HEK293 (cell line): ENCODE data around the gene ENO2.
A peak's percentile ranks its signal among the peaks of the same experiment; 100 is the strongest.

Experiments used
- CTCF ChIA-PET: fragments of 350-600 bp; formaldehyde crosslinking; extraction: SDS; loops from one replicate; lab custom pipeline; 2021; ENCODE audit warnings: antibody characterized with exemption; lab: Yijun Ruan, JAX
- POLR2A ChIA-PET: fragments of 300-600 bp; formaldehyde crosslinking; extraction: SDS; loops from one replicate; lab custom pipeline; 2020; ENCODE audit warnings: antibody characterized with exemption, inconsistent platforms; lab: Yijun Ruan, JAX
- H3K27ac ChIP-seq: fragments of 200-500 bp; sonication (Bioruptor generic); 2 replicates; pipeline ENCODE4 v1.5.1; 2014; ENCODE audit warnings: low read depth, low read length, control low read depth, inconsistent platforms; ENCODE audit errors: extremely low read depth
- H3K36me3 ChIP-seq, 2 experiments: fragments of 200-500 bp in 1 of 2; sonication (Bioruptor generic) in 1 of 2; 1 replicate in 1 of 2; 2 replicates in 1 of 2; pipeline ENCODE4 v1.5.1; 2014 to 2017; ENCODE audit warnings: inconsistent platforms in 2 of 2, low read length in 2 of 2; ENCODE audit not compliant: control insufficient read depth in 2 of 2, insufficient read depth in 1 of 2
- H3K4me1 ChIP-seq: fragments of 200-500 bp; sonication (Bioruptor generic); 2 replicates; pipeline ENCODE4 v1.5.1; 2014; ENCODE audit warnings: mild to moderate bottlenecking, low read length, inconsistent platforms; ENCODE audit not compliant: control insufficient read depth, insufficient read depth
- H3K4me3 ChIP-seq: 2 replicates; pipeline ENCODE4 v1.5.1; 2011; ENCODE audit warnings: low read depth, mild to moderate bottlenecking, control low read depth, low read length, moderate library complexity
- H3K9me3 ChIP-seq: fragments of 200-500 bp; sonication (Bioruptor generic); 2 replicates; pipeline ENCODE4 v1.5.1; 2014; ENCODE audit warnings: low read depth, low read length, inconsistent platforms; ENCODE audit not compliant: control insufficient read depth, insufficient read depth
- GLIS1 ChIP-seq: fragments of 450-650 bp; formaldehyde crosslinking; IDR thresholded peaks from 2 replicates; pipeline ENCODE4 v1.5.1; 2016; ENCODE audit warnings: missing biosample characterization, missing genetic modification characterization
- KLF1 ChIP-seq: fragments of 450-650 bp; formaldehyde crosslinking; IDR thresholded peaks from 2 replicates; pipeline ENCODE4 v1.5.1; 2016; ENCODE audit warnings: missing biosample characterization, missing genetic modification characterization
- KLF10 ChIP-seq: fragments of 450-650 bp; IDR thresholded peaks from 2 replicates; pipeline ENCODE4 v1.5.1; 2018; ENCODE audit warnings: missing biosample characterization, mild to moderate bottlenecking, missing genetic modification characterization
- KLF9 ChIP-seq: fragments of 450-650 bp; formaldehyde crosslinking; IDR thresholded peaks from 2 replicates; pipeline ENCODE4 v1.5.1; 2016; ENCODE audit warnings: missing biosample characterization, missing genetic modification characterization, low read depth
- PRDM1 ChIP-seq: fragments of 450-650 bp; formaldehyde crosslinking; IDR thresholded peaks from 2 replicates; pipeline ENCODE4; 2016; ENCODE audit warnings: missing biosample characterization, missing genetic modification characterization
- RBAK ChIP-seq: fragments of 450-650 bp; formaldehyde crosslinking; IDR thresholded peaks from 2 replicates; pipeline ENCODE4 v1.5.1; 2016; ENCODE audit warnings: missing biosample characterization, missing genetic modification characterization
- ZBTB17 ChIP-seq: fragments of 450-650 bp; formaldehyde crosslinking; IDR thresholded peaks from 2 replicates; pipeline ENCODE4 v1.5.1; 2016; ENCODE audit warnings: missing biosample characterization, missing genetic modification characterization
- ZBTB8A ChIP-seq: fragments of 450-650 bp; formaldehyde crosslinking; IDR thresholded peaks from 2 replicates; pipeline ENCODE4 v1.5.1; 2016; ENCODE audit warnings: missing biosample characterization, missing genetic modification characterization
- ZIC2 ChIP-seq: fragments of 450-650 bp; formaldehyde crosslinking; IDR thresholded peaks from 2 replicates; pipeline ENCODE4 v1.5.1; 2016; ENCODE audit warnings: missing biosample characterization, missing genetic modification characterization
- ZNF146 ChIP-seq: fragments of 450-650 bp; formaldehyde crosslinking; IDR thresholded peaks from 2 replicates; pipeline ENCODE4 v1.5.1; 2016; ENCODE audit warnings: missing biosample characterization, missing genetic modification characterization
- ZNF16 ChIP-seq: fragments of 450-650 bp; formaldehyde crosslinking; IDR thresholded peaks from 2 replicates; pipeline ENCODE4 v1.5.1; 2016; ENCODE audit warnings: low read depth, missing biosample characterization, missing genetic modification characterization
- ZNF426 ChIP-seq: fragments of 450-650 bp; formaldehyde crosslinking; IDR thresholded peaks from 2 replicates; pipeline ENCODE4 v1.5.1; 2017; ENCODE audit warnings: missing biosample characterization, missing genetic modification characterization, mild to moderate bottlenecking, inconsistent platforms, moderate library complexity
- ZNF529 ChIP-seq: fragments of 450-650 bp; formaldehyde crosslinking; IDR thresholded peaks from 2 replicates; pipeline ENCODE4 v1.5.1; 2017; ENCODE audit warnings: missing genetic modification characterization, missing biosample characterization; ENCODE audit not compliant: insufficient replicate concordance
- ZNF600 ChIP-seq: fragments of 450-650 bp; formaldehyde crosslinking; IDR thresholded peaks from 2 replicates; pipeline ENCODE4 v1.5.1; 2016; ENCODE audit warnings: missing biosample characterization, missing genetic modification characterization
- ZNF626 ChIP-seq: fragments of 450-650 bp; sonication (Bioruptor Pico); formaldehyde crosslinking; IDR thresholded peaks from 2 replicates; pipeline ENCODE4 v1.5.1; 2018; ENCODE audit warnings: missing biosample characterization, missing genetic modification characterization, inconsistent platforms
- ZNF664 ChIP-seq: fragments of 450-650 bp; formaldehyde crosslinking; IDR thresholded peaks from 2 replicates; pipeline ENCODE4 v1.5.1; 2016; ENCODE audit warnings: missing biosample characterization, missing genetic modification characterization
- ZNF768 ChIP-seq: fragments of 450-650 bp; formaldehyde crosslinking; IDR thresholded peaks from 2 replicates; pipeline ENCODE4 v1.5.1; 2018; ENCODE audit warnings: missing biosample characterization, mild to moderate bottlenecking, missing genetic modification characterization
- ZSCAN16 ChIP-seq: fragments of 450-650 bp; formaldehyde crosslinking; IDR thresholded peaks from 2 replicates; pipeline ENCODE4 v1.5.1; 2016; ENCODE audit warnings: missing biosample characterization, missing genetic modification characterization
- TF ChIP-seq, protein P1 (sequence below): fragments of 450-650 bp; formaldehyde crosslinking; IDR thresholded peaks from 2 replicates; pipeline ENCODE4 v1.5.1; 2016; ENCODE audit warnings: missing biosample characterization, missing genetic modification characterization
- TF ChIP-seq, protein P2 (sequence below): fragments of 450-650 bp; formaldehyde crosslinking; IDR thresholded peaks from 2 replicates; pipeline ENCODE4 v1.5.1; 2017; ENCODE audit warnings: missing biosample characterization, missing genetic modification characterization
- TF ChIP-seq, protein P3 (sequence below): fragments of 450-650 bp; formaldehyde crosslinking; IDR thresholded peaks from 2 replicates; pipeline ENCODE4 v1.5.1; 2016; ENCODE audit warnings: missing biosample characterization, missing genetic modification characterization
- TF ChIP-seq, protein P4 (sequence below): fragments of 450-650 bp; formaldehyde crosslinking; IDR thresholded peaks from 2 replicates; pipeline ENCODE4 v1.5.1; 2017; ENCODE audit warnings: missing biosample characterization, missing genetic modification characterization
- TF ChIP-seq, protein P5 (sequence below): fragments of 450-650 bp; formaldehyde crosslinking; IDR thresholded peaks from 2 replicates; pipeline ENCODE4 v1.5.1; 2016; ENCODE audit warnings: missing biosample characterization, missing genetic modification characterization

The ENO2 gene

DNA sequence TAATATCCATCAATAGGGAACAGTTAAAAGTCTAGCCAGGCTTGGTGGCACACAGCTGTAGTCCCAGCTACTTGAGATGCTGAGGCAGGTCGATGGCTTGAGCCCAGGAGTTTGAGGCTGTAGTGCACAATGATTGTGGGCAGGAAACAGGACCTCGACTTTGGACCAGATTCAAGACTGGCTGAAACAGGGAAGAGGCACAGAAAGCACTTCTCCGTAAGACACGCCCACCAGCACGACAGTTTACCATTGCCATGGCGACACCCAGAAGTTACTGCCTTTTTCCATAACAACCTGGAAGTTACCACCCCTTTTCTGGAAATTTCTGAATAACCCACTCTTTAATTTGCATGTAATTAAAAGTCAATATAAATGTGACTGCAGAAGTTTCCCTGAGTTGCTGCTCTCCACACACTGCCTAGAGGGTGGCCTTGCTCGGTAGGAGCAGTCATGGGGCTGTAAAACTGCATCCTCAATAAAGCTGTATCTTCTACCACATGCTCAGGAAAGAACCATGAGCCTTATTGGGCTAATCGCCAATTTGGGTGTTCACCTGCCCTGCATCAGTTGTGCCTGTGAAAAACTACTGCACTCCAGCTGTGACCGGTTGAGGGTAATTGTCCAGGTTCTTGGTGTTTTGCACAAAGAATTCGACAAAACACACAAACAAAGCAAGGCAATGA lies 14.4 kb upstream of the ENO2 start:
- H3K27ac ChIP-seq: no peak overlapping the region
- peaks cover 13% of the 10 kb centered on the region; the same call in 1 of the 2 replicates for H3K4me1 ChIP-seq
- no peaks in the 10 kb centered on the region for H3K9me3 ChIP-seq
- no peaks in the 10 kb centered on the region for H3K36me3 ChIP-seq
- TF ChIP-seq KLF9 (tag by site-specific recombination): peak; percentile 74
- TF ChIP-seq, protein P1, sequence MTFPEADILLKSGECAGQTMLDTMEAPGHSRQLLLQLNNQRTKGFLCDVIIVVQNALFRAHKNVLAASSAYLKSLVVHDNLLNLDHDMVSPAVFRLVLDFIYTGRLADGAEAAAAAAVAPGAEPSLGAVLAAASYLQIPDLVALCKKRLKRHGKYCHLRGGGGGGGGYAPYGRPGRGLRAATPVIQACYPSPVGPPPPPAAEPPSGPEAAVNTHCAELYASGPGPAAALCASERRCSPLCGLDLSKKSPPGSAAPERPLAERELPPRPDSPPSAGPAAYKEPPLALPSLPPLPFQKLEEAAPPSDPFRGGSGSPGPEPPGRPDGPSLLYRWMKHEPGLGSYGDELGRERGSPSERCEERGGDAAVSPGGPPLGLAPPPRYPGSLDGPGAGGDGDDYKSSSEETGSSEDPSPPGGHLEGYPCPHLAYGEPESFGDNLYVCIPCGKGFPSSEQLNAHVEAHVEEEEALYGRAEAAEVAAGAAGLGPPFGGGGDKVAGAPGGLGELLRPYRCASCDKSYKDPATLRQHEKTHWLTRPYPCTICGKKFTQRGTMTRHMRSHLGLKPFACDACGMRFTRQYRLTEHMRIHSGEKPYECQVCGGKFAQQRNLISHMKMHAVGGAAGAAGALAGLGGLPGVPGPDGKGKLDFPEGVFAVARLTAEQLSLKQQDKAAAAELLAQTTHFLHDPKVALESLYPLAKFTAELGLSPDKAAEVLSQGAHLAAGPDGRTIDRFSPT (tag by site-specific recombination): no peak
- TF ChIP-seq, protein P2, sequence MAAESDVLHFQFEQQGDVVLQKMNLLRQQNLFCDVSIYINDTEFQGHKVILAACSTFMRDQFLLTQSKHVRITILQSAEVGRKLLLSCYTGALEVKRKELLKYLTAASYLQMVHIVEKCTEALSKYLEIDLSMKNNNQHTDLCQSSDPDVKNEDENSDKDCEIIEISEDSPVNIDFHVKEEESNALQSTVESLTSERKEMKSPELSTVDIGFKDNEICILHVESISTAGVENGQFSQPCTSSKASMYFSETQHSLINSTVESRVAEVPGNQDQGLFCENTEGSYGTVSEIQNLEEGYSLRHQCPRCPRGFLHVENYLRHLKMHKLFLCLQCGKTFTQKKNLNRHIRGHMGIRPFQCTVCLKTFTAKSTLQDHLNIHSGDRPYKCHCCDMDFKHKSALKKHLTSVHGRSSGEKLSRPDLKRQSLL: peak; percentile 47
- TF ChIP-seq, protein P3, sequence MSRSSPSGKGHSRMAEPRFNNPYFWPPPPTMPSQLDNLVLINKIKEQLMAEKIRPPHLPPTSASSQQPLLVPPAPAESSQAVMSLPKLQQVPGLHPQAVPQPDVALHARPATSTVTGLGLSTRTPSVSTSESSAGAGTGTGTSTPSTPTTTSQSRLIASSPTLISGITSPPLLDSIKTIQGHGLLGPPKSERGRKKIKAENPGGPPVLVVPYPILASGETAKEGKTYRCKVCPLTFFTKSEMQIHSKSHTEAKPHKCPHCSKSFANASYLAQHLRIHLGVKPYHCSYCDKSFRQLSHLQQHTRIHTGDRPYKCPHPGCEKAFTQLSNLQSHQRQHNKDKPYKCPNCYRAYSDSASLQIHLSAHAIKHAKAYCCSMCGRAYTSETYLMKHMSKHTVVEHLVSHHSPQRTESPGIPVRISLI: 0 out of 2 replicates have a peak, but pooled peaks have one; percentile 45
- TF ChIP-seq, protein P4, sequence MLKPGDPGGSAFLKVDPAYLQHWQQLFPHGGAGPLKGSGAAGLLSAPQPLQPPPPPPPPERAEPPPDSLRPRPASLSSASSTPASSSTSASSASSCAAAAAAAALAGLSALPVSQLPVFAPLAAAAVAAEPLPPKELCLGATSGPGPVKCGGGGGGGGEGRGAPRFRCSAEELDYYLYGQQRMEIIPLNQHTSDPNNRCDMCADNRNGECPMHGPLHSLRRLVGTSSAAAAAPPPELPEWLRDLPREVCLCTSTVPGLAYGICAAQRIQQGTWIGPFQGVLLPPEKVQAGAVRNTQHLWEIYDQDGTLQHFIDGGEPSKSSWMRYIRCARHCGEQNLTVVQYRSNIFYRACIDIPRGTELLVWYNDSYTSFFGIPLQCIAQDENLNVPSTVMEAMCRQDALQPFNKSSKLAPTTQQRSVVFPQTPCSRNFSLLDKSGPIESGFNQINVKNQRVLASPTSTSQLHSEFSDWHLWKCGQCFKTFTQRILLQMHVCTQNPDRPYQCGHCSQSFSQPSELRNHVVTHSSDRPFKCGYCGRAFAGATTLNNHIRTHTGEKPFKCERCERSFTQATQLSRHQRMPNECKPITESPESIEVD (tag by site-specific recombination): peak; percentile 35; the same call in 1 of the 2 replicates
- TF ChIP-seq ZIC2 (tag by site-specific recombination): peak; percentile 22; the same call in 1 of the 2 replicates
- peak; percentile 58 for TF ChIP-seq ZBTB17 (tag by site-specific recombination)
- 0 out of 2 replicates have a peak, but pooled peaks have one; percentile 24 for TF ChIP-seq ZBTB8A
- TF ChIP-seq KLF10 (tag by site-specific recombination): no peak; the same call in 1 of the 2 replicates
- TF ChIP-seq, protein P5, sequence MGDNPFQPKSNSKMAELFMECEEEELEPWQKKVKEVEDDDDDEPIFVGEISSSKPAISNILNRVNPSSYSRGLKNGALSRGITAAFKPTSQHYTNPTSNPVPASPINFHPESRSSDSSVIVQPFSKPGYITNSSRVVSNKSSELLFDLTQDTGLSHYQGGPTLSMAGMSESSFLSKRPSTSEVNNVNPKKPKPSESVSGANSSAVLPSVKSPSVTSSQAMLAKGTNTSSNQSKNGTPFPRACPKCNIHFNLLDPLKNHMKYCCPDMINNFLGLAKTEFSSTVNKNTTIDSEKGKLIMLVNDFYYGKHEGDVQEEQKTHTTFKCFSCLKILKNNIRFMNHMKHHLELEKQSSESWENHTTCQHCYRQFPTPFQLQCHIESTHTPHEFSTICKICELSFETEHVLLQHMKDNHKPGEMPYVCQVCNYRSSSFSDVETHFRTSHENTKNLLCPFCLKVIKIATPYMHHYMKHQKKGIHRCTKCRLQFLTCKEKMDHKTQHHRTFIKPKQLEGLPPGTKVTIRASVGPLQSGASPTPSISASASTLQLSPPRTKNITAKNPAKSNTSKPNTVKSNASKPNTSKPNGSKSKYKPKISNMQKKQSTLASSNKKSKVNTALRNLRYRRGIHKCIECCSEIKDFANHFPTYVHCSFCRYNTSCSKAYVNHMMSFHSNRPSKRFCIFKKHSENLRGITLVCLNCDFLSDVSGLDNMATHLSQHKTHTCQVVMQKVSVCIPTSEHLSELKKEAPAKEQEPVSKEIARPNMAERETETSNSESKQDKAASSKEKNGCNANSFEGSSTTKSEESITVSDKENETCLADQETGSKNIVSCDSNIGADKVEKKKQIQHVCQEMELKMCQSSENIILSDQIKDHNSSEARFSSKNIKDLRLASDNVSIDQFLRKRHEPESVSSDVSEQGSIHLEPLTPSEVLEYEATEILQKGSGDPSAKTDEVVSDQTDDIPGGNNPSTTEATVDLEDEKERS: no peak
- ChIA-PET CTCF (interaction anchor here (1.7 kb wide), 1 partner anchor 30 kb away, joined by 5 read pairs; no protein-coding TSS in a partner anchor), POLR2A (no interaction called here)
- no peak overlapping the region for H3K4me3 ChIP-seq

DNA sequence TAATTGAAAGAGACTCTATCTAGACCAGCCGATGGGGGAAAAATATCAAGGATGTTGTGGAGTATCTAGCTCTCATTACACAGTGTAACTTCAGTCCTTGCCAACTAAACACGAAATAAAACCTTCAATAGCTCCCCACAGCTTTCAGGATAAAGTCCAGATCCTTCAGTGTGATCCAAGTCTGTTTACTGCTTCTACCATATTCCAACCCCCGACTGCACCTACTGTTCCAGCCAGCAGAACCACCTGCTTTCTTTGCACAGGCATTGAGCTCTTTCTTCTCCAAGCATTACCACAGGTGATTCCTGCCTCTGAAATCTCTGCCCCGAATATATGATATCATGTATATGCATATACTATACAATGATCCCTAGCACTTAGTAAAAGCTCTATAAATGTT lies 11.9 kb upstream of the ENO2 start:
- H3K36me3 ChIP-seq: no peaks in the 10 kb centered on the region
- POLR2A ChIA-PET: interaction anchor here (1.0 to 2.6 kb wide), 3 partner anchors 11 to 42 kb away, joined by 3 to 7 read pairs (median 4); partner anchors contain the start of gene SPSB2
- H3K4me3 ChIP-seq: no peak overlapping the region
- H3K27ac ChIP-seq: no peak overlapping the region
- H3K9me3 ChIP-seq: no peaks in the 10 kb centered on the region
- peaks cover 13% of the 10 kb centered on the region; the same call in 1 of the 2 replicates for H3K4me1 ChIP-seq
- CTCF ChIA-PET: interaction anchor here (0.6 to 2.3 kb wide), 5 partner anchors 11 to 33 kb away, joined by 3 to 9 read pairs (median 4); partner anchors contain the start of gene SPSB2
- TF ChIP-seq ZSCAN16 (tag by site-specific recombination) (no peak), RBAK (tag by site-specific recombination) (no peak), PRDM1 (no peak), KLF1 (tag by site-specific recombination) (no peak), GLIS1 (tag by site-specific recombination) (no peak), ZNF600 (tag by site-specific recombination) (no peak), ZNF146 (tag by site-specific recombination) (no peak), ZNF16 (no peak), ZNF626 (tag by site-specific recombination) (no peak), ZNF768 (no peak), ZNF529 (tag by site-specific recombination) (no peak), ZNF426 (no peak), ZNF664 (tag by site-specific recombination) (no peak)
- TF ChIP-seq, protein P4 (tag by site-specific recombination): no peak
